ENCODE results near the gene MRC2.
"Not testable (repeated sequence)": the region's sequence is repeated elsewhere in the genome, so short reads cannot be mapped to it uniquely, and the experiment has no call there.

MRC2 gene

GRCh38 chr17:62676231-62676943 lies 48.9 kb downstream of the MRC2 start:
- DNase-seq (ENCODE audit: low read depth in 1 of 2, low spot score in 1 of 2): no peak

DNA sequence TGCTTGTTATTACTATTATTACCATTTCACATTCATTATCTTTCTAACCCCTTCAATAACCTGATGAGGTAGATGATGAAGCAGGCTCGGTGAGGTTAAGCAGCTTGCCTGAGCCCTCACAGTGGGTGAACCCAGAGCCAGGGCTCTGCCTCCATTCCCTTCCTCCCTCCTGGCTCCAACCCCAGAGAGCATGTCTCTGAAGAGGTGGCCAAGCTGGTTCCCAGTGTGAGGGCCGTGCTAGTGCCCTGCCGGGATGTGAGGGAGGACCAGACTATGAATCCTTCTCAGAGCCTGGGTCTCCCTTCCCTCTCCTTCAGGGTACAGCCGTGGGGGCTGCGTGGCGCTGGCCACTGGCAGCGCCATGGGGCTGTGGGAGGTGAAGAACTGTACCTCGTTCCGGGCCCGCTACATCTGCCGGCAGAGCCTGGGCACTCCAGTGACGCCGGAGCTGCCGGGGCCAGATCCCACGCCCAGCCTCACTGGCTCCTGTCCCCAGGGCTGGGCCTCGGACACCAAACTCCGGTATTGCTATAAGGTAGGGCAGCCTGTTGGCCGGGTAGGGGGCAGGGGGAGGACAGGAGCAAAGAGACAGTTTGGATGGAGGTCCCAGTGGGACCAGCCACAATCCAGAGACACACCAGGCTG lies 49.6 kb downstream of the MRC2 start:
- no peak for DNase-seq (ENCODE audit: low read depth in 1 of 2, low spot score in 1 of 2)

GRCh38 chr17:62678214-62678919 lies 50.9 kb downstream of the MRC2 start:
- no peak for DNase-seq (ENCODE audit: low read depth in 1 of 2, low spot score in 1 of 2)

DNA sequence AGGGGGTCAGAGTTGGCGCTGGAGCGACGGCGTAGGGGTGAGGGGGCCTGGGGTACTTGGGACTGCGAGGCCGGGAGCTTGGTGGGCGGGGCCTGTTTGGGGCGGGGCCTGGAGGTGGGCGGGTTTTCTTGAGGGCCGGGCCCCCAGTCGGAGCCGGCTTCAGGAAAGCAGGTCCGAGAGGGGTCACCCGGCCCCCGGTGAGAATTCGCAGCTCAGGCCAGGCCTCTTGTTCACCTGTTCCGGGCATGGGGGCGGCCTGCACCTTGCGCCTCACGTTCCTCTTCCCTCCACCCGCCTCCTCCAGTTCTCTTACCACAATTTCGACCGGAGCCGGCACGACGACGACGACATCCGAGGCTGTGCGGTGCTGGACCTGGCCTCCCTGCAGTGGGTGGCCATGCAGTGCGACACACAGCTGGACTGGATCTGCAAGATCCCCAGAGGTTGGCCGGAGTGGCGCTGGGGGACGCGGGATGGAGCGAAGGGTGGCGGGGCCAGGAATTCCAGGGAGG lies 52.5 kb downstream of the MRC2 start:
- DNase-seq (ENCODE audit: low read depth in 1 of 2, low spot score in 1 of 2): no peak

DNA sequence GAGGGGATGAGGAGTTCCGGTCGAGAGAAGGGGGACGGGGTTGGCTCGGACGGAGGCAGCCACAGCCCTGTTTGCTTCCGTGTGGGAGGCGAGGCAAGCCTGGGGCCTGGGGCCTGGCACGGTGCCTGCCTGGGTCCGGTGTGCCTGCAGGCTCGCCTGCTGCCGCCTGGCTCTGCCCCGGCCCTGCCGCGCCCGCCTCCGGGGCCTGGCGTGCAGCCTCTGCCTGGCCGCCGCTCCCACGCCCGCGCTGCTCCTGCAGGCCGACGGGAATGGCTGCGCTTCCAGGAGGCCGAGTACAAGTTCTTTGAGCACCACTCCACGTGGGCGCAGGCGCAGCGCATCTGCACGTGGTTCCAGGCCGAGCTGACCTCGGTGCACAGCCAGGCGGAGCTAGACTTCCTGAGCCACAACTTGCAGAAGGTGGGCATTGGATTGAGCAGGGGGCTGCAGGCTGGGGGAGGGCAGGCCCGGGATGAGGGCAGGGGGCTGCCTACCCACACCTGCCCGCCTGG lies 53.1 kb downstream of the MRC2 start:
- no peak for DNase-seq (ENCODE audit: low read depth in 1 of 2, low spot score in 1 of 2)

- DNase-seq (ENCODE audit: low read depth in 1 of 2, low spot score in 1 of 2): no peak
Measured at GRCh38 chr17:62681061-62681938, 53.8 kb downstream of the MRC2 start.

DNA sequence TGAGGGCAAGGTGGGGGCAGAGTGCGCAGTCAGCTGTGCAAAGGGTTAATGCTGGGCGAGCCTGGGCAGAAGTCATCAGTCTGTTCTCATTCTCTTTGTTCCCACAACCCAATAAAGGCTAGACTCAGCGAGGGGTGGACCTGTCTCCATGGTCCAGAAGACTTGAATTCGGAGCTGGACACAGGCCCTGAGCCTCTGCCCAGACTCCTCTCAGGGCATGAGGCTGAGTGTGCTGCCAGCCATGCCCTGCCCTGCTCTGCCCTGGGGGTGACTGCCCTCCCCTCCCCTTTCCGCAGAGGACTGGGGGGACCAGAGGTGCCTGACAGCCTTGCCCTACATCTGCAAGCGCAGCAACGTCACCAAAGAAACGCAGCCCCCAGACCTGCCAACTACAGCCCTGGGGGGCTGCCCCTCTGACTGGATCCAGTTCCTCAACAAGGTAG lies 54.5 kb downstream of the MRC2 start:
- no peak for DNase-seq (ENCODE audit: low read depth in 1 of 2, low spot score in 1 of 2)

DNA sequence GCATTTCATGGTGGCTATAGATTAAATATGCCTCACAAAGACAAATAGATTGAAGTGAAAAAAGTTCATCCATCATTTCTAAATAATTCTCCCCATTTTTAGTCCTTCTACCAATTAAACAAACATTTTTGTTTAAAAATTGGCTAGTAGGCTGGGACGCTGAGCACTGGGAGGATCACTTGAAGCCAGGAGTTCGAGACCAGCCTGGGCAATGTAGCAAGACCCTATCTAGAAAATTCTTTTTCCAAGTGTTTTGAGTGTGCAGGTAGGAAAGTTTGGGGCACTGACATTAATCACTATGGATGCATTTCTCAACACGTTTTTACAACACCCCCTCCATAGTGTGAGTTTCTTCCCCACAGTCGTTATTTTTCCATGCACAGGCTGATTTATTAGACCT lies 56.7 kb downstream of the MRC2 start:
- DNase-seq (ENCODE audit: low read depth in 1 of 2, low spot score in 1 of 2): no peak

- no peak for DNase-seq (ENCODE audit: low read depth in 1 of 2, low spot score in 1 of 2)
Measured at GRCh38 chr17:62687997-62688396, 60.5 kb downstream of the MRC2 start.

- no peak for DNase-seq (ENCODE audit: low read depth in 1 of 2, low spot score in 1 of 2)
Measured at GRCh38 chr17:62688398-62689160, 61.1 kb downstream of the MRC2 start.

DNA sequence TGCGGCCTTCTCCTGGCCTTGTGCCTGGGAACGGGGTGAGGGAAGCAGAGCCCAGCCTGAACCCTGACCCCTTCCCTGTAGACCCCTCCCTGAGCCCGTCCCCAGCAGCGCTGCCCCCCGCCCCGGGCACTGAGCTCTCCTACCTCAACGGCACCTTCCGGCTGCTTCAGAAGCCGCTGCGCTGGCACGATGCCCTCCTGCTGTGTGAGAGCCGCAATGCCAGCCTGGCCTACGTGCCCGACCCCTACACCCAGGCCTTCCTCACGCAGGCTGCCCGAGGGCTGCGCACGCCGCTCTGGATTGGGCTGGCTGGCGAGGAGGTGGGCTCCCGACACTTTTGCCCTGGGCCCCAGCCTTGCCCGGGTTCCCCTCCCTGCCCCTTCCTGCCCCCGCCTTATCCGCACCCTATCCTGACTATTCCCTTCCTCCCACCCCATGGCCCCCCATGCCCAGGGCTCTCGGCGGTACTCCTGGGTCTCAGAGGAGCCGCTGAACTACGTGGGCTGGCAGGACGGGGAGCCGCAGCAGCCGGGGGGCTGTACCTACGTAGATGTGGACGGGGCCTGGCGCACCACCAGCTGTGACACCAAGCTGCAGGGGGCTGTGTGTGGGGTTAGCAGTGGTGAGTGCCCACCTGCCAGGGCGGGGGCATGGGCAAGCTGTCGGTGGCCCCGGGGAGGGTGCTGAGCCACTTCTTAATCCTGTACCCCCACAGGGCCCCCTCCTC lies 62.1 kb downstream of the MRC2 start:
- no peak for DNase-seq (ENCODE audit: low read depth in 1 of 2, low spot score in 1 of 2)

GRCh38 chr17:62690168-62690897 lies 62.9 kb downstream of the MRC2 start:
- no peak for DNase-seq (ENCODE audit: low read depth in 1 of 2, low spot score in 1 of 2)

DNA sequence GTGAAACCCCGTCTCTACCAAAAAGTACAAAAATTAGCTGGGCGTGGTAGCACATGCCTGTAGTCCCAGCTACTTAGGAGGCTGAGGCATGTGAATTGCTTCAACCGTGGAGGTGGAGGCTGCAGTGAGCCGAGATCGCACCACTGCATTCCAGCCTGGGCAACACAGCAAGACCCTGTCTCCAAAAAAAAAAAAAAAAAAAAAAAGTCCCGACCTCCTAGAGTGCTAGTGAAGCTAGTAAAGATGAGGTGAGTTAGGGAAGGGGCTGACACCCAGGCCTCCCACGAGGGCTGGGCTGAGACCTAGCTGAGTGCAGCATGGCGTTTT lies 64.1 kb downstream of the MRC2 start:
- not testable (repeated sequence) for DNase-seq (ENCODE audit: low read depth in 1 of 2, low spot score in 1 of 2)

DNA sequence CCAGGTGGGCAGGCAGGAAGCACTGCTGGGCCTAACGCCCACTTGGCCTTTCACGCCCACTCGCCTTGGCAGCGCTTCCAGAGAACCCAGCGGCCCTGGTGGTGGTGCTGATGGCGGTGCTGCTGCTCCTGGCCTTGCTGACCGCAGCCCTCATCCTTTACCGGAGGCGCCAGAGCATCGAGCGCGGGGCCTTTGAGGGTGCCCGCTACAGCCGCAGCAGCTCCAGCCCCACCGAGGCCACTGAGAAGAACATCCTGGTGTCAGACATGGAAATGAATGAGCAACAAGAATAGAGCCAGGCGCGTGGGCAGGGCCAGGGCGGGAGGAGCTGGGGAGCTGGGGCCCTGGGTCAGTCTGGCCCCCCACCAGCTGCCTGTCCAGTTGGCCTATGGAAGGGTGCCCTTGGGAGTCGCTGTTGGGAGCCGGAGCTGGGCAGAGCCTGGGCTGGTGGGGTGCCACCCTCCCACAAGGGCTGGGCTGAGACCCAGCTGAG lies 64.7 kb downstream of the MRC2 start:
- DNase-seq (ENCODE audit: low read depth in 1 of 2, low spot score in 1 of 2): no peak

- DNase-seq (ENCODE audit: low read depth in 1 of 2, low spot score in 1 of 2): no peak
Measured at GRCh38 chr17:62692721-62693431, 65.4 kb downstream of the MRC2 start.

DNA sequence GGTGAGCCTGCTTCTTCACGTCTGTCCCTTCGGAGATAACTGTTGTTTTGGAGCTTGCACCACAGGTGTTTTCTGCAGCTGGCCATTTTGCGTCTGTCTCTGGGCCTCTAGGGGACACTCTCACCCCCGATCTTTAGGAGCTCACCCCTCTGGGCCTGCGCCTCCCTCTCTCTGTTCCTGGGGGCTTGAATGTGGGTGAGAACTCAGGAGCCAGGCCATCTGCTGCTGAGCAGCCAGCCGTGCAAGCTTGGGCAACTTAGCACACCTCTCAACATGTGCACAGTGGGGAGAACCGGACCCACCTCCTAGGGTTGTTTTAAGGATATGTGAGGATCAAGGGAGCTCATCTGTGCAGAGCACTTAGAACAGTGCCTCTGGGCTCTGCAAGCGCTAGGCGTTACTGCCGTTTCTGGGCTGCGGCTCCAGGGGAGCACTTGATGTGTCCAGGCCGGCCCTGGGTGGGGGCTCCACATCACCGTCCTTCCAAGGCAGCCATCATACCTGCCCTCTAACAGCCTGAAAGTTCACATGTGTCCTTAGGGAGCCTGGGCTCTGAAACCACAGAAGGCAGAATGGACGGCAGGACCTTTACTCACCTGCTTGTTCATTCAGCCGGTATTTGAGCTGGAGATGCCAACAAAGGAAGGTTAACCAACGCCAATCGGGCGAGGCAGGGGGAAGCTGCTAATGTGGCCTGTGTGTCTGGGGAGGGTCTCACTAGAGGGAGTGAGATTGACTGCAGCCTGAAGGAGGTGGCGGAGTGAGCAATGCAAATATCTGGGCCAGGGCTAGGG lies 66.3 kb downstream of the MRC2 start:
- no peak for DNase-seq (ENCODE audit: low read depth in 1 of 2, low spot score in 1 of 2)

DNA sequence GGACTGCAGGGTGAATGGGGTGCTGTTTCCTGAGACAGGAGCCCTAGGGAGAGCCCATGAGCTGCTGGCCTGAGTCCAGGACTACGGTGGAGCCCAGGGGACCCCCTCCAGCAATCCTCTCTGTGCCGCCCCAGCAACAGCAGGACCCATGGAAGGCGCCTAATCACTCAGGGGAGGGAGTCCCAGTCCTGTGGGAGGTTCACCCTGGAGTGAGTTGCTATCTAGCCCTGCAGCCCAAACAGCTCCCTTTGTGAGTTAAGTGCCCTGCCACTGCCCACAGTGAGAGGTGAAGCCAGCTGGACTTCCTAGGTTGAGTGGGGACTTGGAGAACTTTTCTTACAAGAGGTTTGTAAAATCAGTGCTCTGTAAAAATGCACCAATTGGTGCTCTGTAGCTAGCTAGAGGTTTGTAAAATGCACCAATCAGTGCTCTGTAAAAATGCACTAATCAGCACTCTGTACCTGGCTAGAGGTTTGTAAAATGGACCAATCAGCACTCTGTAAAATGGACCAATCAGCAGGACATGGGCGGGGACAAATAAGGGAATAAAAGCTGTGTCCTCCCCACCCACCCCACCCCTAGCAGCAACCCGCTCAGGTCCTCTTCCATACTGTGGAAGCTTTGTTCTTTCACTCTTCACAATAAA lies 67.7 kb downstream of the MRC2 start:
- DNase-seq (ENCODE audit: low read depth in 1 of 2, low spot score in 1 of 2): not testable (repeated sequence)

All from activated T-helper 1 cell treated with anti-CD3 and anti-CD28 coated beads, Interleukin-2, amount 50 U/mL, for 16 hours (primary cell).